ENCODE measurements around the gene DIO3. TPM values are rescaled to one million over a fixed set of nuclear protein-coding genes. Genes with fewer than 3 reads are reported as not detected.

The DIO3 gene
- total RNA-seq, 1 experiment from 2014 or later, result 4.4 TPM

GRCh38 chr14:101520621-101521472, 40.4 kb upstream of the DIO3 start:
- intact Hi-C loops (cut with micrococcal nuclease; ENCODE audit: unreplicated experiment), result no loop called here
- Histone ChIP-seq H3K9me3 (ENCODE audit: control insufficient read depth, insufficient read depth, low read depth, low read length) (no peaks in the 10 kb centered on the region), H3K27me3 (ENCODE audit: control insufficient read depth, insufficient read depth, low read length) (no peaks in the 10 kb centered on the region), H3K36me3 (ENCODE audit: control insufficient read depth, insufficient read depth, low read length) (no peaks in the 10 kb centered on the region), H3K27ac (ENCODE audit: low read length) (no peak overlapping the region), H3K4me3 (ENCODE audit: low read depth in 2 of 2, low read length in 2 of 2) (no peak overlapping the region), H3K4me1 (ENCODE audit: control insufficient read depth, insufficient read depth, low read length) (no peaks in the 10 kb centered on the region)
- TF ChIP-seq POLR2AphosphoS5 (IDR thresholded peaks at IDR 0.05; ENCODE audit: low read depth, low read length) (no peak), CTCF (IDR thresholded peaks at IDR 0.05) (no peak), REST (IDR thresholded peaks at IDR 0.05; ENCODE audit: insufficient read depth in 1 of 2, low read depth in 2 of 2, low read length in 1 of 2) (no peak), TCF7L2 (IDR thresholded peaks at IDR 0.05; ENCODE audit: low read depth, low read length) (no peak), SIN3A (IDR thresholded peaks at IDR 0.05; ENCODE audit: borderline replicate concordance, insufficient read depth, low read depth, low read length) (no peak)
- BruUV-seq (replicated peaks), result no TSS peak
- POLR2A ChIA-PET, result no interaction called here
- no peak for DNase-seq (ENCODE audit: low read depth, low spot score)
- ATAC-seq, result no peak
- in situ Hi-C loops (cut with HindIII; ENCODE audit: low pct_unique_long_range_greater_than_20kb, low sequenced_read_pairs), result no loop called here
- CTCF ChIA-PET, result no interaction called here

DNA sequence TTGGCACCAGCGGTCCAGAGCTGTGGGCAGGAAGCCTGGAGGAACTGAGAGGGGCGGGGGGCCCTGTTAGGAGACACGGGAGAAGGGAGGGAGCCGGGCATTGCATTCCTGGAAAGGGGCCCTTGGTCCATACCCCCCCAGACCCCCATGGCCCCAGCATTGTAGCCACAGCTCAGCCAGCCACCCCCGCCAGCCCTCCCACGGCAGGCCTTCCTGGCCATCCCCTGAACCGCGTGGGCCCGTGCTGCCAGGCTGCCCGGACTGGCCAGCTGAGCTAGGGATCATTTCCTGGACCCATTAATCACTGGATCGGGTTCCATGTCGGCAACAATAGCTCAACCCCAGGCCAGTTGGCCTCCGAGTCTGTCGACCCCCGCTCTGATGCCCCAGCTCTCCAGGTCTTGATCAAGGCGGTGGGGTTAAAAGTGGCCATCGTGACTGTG, 39.8 kb upstream of the DIO3 start:
- Histone ChIP-seq H3K9me3 (ENCODE audit: control insufficient read depth, insufficient read depth, low read depth, low read length) (no peaks in the 10 kb centered on the region), H3K36me3 (ENCODE audit: control insufficient read depth, insufficient read depth, low read length) (no peaks in the 10 kb centered on the region), H3K27me3 (ENCODE audit: control insufficient read depth, insufficient read depth, low read length) (no peaks in the 10 kb centered on the region), H3K4me1 (ENCODE audit: control insufficient read depth, insufficient read depth, low read length) (no peaks in the 10 kb centered on the region), H3K27ac (ENCODE audit: low read length) (no peak overlapping the region), H3K4me3 (ENCODE audit: low read depth in 2 of 2, low read length in 2 of 2) (no peak overlapping the region)
- ATAC-seq, result no peak
- TF ChIP-seq REST (IDR thresholded peaks at IDR 0.05; ENCODE audit: insufficient read depth in 1 of 2, low read depth in 2 of 2, low read length in 1 of 2) (no peak), POLR2AphosphoS5 (IDR thresholded peaks at IDR 0.05; ENCODE audit: low read depth, low read length) (no peak), SIN3A (IDR thresholded peaks at IDR 0.05; ENCODE audit: borderline replicate concordance, insufficient read depth, low read depth, low read length) (no peak), CTCF (IDR thresholded peaks at IDR 0.05) (no peak), TCF7L2 (IDR thresholded peaks at IDR 0.05; ENCODE audit: low read depth, low read length) (no peak)
- intact Hi-C loops (cut with micrococcal nuclease; ENCODE audit: unreplicated experiment), result no loop called here
- in situ Hi-C loops (cut with HindIII; ENCODE audit: low pct_unique_long_range_greater_than_20kb, low sequenced_read_pairs), result no loop called here
- CTCF ChIA-PET, result no interaction called here
- no peak for DNase-seq (ENCODE audit: low read depth, low spot score)
- BruUV-seq (replicated peaks), result no TSS peak
- POLR2A ChIA-PET, result no interaction called here
